SJCRH30 (cell line): ENCODE measurements around the gene CHFR. TPM values are rescaled to one million over a fixed set of nuclear protein-coding genes. Genes with fewer than 3 reads are reported as not detected.
"Not testable (repeated sequence)": the region's sequence is repeated elsewhere in the genome, so short reads cannot be mapped to it uniquely, and the experiment has no call there.

ENCODE experiments used
- DNase-seq, 2 experiments: peaks; one replicate each; pipeline ENCODE4 v3.0.0-alpha.2; 2015 to 2020
- H3K27ac ChIP-seq: fragments of 250-450 bp; sonication (Bioruptor Pico); 2 replicates; pipeline ENCODE4 v1.5.1; 2020; ENCODE audit warnings: mild to moderate bottlenecking, moderate library complexity
- H3K27me3 ChIP-seq: fragments of 250-450 bp; sonication (Bioruptor Pico); 2 replicates; pipeline ENCODE4 v1.5.1; 2020; ENCODE audit warnings: mild to moderate bottlenecking, moderate library complexity
- H3K36me3 ChIP-seq: fragments of 250-450 bp; sonication (Bioruptor Pico); 2 replicates; pipeline ENCODE4 v1.5.1; 2020; ENCODE audit warnings: mild to moderate bottlenecking, moderate library complexity
- H3K4me1 ChIP-seq: fragments of 250-450 bp; sonication (Bioruptor Pico); 2 replicates; pipeline ENCODE4 v1.5.1; 2020; ENCODE audit warnings: mild to moderate bottlenecking, moderate library complexity
- H3K4me3 ChIP-seq: fragments of 250-450 bp; sonication (Bioruptor Pico); 2 replicates; pipeline ENCODE4 v1.5.1; 2020; ENCODE audit warnings: mild to moderate bottlenecking, moderate library complexity
- H3K9me3 ChIP-seq: fragments of 250-450 bp; sonication (Bioruptor Pico); replicated peaks from 2 replicates; pipeline ENCODE4 v1.5.1; 2020; ENCODE audit warnings: mild to moderate bottlenecking, moderate library complexity
- total RNA-seq: library from RNA; depleted of rRNA; stranded (reverse); fragments of >200 nt; shearing (Covaris generic); gene quantifications from 2 replicates; pipeline ENCODE4 v1.2.3, GENCODE V29; 2014; rRNA removed

CHFR gene
- 8.2 and 8.5 TPM in 2 replicates for total RNA-seq

- H3K4me3 ChIP-seq, result peak within 1 kb of the TSS; percentile 69
- peaks cover 3% of the 10 kb centered on the region; the same call in 1 of the 2 replicates for H3K36me3 ChIP-seq
- no peaks in the 10 kb centered on the region for H3K4me1 ChIP-seq
- peak; percentile 88 to 89 for DNase-seq
- H3K27ac ChIP-seq, result peak within 1 kb of the TSS; percentile 78
- no peaks in the 10 kb centered on the region for H3K27me3 ChIP-seq
- H3K9me3 ChIP-seq, result peaks cover 11% of the 10 kb centered on the region; the same call in 1 of the 2 replicates
Measured at GRCh38 chr12:132887513-132888351, at the start of gene CHFR. Gene CHFR (minus strand): TSS chr12:132887605. CDS start chr12:132887328, 277 bp downstream.

DNA sequence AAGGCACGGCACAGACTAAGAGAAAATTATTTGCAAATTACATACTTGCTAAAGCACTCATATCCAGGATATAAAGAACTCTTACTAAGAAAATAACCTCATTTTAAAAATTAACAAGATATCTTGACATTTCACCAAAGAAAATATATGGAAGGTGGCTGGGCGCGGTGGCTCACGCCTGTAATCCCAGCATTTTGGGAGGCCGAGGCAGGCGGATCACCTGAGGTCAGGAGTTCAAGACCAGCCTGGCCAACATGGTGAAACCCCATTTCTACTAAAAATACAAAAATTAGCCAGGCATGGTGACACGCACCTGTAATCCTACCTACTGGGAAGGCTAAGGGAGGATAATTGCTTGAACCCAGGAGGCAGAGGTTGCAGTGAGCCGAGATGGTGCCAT lies 49.5 kb upstream of the CHFR start:
- H3K4me3 ChIP-seq, H3K4me1 ChIP-seq, DNase-seq, H3K27ac ChIP-seq, H3K9me3 ChIP-seq, H3K27me3 ChIP-seq, H3K36me3 ChIP-seq: not testable (repeated sequence)

GRCh38 chr12:132936163-132936562 lies 48.8 kb upstream of the CHFR start:
- H3K27me3 ChIP-seq, result no peaks in the 10 kb centered on the region
- no peak overlapping the region for H3K4me3 ChIP-seq
- DNase-seq, result no peak
- H3K9me3 ChIP-seq, result peaks cover 8% of the 10 kb centered on the region
- H3K4me1 ChIP-seq, result no peaks in the 10 kb centered on the region
- H3K36me3 ChIP-seq, result peaks cover 5% of the 10 kb centered on the region; the same call in 1 of the 2 replicates
- H3K27ac ChIP-seq, result no peak overlapping the region

DNA sequence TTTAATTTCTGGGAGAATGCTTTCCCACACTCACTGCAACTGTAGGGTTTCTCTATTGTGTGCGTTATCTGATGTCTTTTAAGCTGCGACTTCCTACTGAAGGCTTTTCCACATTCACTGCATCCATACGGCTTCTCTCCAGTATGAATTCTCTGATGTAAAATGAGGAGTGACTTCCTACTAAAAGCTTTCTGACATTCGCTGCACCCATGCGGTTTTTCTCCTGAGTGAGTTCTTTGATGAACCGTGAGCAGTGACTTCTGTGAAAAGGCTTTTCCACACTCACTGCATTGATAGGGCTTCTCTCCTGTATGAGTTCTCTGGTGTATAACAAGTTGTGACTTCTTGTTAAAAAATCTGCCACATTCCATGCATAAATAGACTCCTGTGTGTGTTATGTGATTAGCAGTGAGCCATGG lies 39.0 kb upstream of the CHFR start:
- peaks cover 51% of the 10 kb centered on the region for H3K9me3 ChIP-seq
- no peak overlapping the region for H3K4me3 ChIP-seq
- no peaks in the 10 kb centered on the region for H3K4me1 ChIP-seq
- no peaks in the 10 kb centered on the region for H3K27me3 ChIP-seq
- H3K36me3 ChIP-seq, result no peaks in the 10 kb centered on the region; the same call in 1 of the 2 replicates
- DNase-seq, result no peak
- H3K27ac ChIP-seq, result no peak overlapping the region

DNA sequence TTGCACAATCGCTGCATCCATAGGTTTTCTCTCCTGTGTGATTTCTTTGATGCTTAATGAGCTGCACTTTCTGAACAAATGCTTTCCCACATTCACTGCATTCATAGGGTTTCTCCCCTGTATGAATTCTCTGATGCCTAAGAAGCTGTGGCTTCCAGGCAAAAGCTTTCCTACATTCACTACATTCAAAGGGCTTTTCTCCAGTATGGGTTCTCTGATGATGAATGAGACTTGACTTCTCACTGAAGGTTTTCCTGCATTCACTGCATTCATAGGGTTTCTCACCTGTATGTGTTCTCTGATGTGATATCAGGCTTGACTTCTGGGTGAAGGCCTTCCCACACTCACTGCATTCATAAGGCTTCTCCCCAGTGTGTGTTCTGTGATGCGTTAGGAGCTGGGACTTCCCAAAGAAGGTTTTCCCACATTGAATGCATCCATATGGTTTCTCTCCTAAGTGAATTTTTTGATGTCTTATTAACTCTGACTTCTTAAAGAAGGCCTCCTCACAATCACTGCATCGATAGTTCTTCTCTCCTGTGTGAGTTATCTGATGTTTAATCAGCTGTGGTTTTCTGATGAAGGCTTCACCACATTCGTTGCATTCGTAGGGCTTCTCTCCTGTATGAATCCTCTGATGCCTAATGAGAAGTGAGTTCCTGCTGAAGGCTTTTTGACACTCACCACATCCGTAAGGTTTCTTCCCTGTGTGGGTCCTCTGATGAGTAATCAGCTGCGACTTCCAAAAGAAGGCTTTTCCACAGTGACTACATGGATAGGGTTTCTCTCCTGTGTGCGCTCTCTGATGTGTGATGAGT lies 38.4 kb upstream of the CHFR start:
- peak in 1 of 2 experiments; percentile 13 for DNase-seq
- H3K9me3 ChIP-seq, result peaks cover 48% of the 10 kb centered on the region
- H3K4me3 ChIP-seq, result no peak overlapping the region
- no peaks in the 10 kb centered on the region for H3K36me3 ChIP-seq
- no peaks in the 10 kb centered on the region for H3K27me3 ChIP-seq
- no peaks in the 10 kb centered on the region for H3K4me1 ChIP-seq
- no peak overlapping the region for H3K27ac ChIP-seq

DNA sequence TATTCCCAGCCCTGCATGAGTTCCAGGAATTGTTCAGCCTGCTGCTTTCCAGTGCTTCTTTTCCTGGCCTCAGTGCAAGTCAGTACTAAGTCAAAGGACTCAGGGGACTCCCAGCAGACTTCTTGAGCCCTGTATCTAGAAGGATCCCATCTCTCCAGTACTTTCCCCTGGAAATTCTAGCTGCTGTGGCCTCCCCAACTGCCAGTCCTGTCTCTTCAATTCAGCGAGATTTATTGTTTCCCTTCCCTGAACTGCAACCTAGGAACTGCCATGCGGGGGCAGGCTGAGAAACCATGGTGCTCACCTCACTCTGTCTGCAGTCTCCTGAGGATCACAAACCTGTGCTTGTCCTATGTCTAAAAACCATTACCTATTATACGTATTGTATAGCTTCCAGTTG lies 37.0 kb upstream of the CHFR start:
- DNase-seq, result no peak
- Histone ChIP-seq H3K9me3 (peaks cover 41% of the 10 kb centered on the region), H3K4me3 (no peak overlapping the region), H3K27ac (no peak overlapping the region), H3K4me1 (no peaks in the 10 kb centered on the region), H3K27me3 (no peaks in the 10 kb centered on the region), H3K36me3 (no peaks in the 10 kb centered on the region)

- H3K9me3 ChIP-seq, result peaks cover 40% of the 10 kb centered on the region
- H3K4me3 ChIP-seq, result no peak overlapping the region
- H3K27ac ChIP-seq, result no peak overlapping the region
- H3K27me3 ChIP-seq, result no peaks in the 10 kb centered on the region
- DNase-seq, result no peak
- H3K36me3 ChIP-seq, result no peaks in the 10 kb centered on the region
- H3K4me1 ChIP-seq, result no peaks in the 10 kb centered on the region
Measured at GRCh38 chr12:132923356-132923909, 36.0 kb upstream of the CHFR start.

DNA sequence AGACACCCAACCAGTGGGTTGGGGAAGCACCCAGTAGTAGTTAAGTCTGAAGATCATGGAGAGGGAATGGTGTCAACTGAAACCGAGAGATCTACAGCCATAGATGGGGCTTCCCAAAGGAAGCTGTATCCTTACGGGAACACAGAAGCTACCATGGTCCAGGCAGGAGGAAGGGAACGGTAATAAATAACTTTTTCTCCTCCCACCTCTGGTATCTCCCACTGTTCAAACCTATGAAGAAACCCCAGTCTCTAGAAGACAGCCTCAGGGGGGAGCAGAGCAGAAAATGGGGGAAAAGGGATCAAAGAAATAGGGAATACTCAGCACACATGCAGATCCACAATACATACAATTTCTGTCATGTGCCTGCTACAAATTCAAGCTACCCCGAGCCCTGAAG lies 35.3 kb upstream of the CHFR start:
- Histone ChIP-seq H3K27me3 (no peaks in the 10 kb centered on the region), H3K4me3 (no peak overlapping the region), H3K27ac (no peak overlapping the region), H3K9me3 (peaks cover 34% of the 10 kb centered on the region), H3K4me1 (no peaks in the 10 kb centered on the region), H3K36me3 (no peaks in the 10 kb centered on the region)
- no peak for DNase-seq

DNA sequence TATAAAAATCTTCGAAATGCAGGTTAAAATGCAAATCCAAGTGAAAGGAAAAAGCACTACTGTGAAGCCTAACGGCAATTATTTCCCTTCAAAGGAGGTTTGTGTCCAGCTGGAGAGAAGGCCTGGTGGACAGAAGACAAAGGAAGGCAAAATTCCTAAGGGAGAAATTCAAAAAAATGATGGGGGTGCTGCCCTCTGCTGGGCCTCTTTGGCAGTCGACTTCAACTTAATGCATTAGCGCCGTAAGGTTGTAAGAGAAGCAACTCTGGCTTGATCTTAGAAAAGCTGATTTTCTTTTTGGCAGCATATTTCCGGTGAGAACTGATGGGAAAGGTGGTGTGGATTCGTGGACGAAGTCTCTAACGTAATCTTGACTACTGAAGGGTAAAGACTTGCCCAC lies 34.3 kb upstream of the CHFR start:
- no peak overlapping the region for H3K4me3 ChIP-seq
- H3K36me3 ChIP-seq, result no peaks in the 10 kb centered on the region
- H3K9me3 ChIP-seq, result peaks cover 29% of the 10 kb centered on the region
- H3K27me3 ChIP-seq, result no peaks in the 10 kb centered on the region
- no peaks in the 10 kb centered on the region for H3K4me1 ChIP-seq
- DNase-seq, result no peak
- H3K27ac ChIP-seq, result no peak overlapping the region

- peaks cover 5% of the 10 kb centered on the region; the same call in 1 of the 2 replicates for H3K9me3 ChIP-seq
- H3K27ac ChIP-seq, result no peak overlapping the region
- H3K4me1 ChIP-seq, result no peaks in the 10 kb centered on the region
- H3K27me3 ChIP-seq, result no peaks in the 10 kb centered on the region
- DNase-seq, result no peak
- H3K4me3 ChIP-seq, result no peak overlapping the region
- H3K36me3 ChIP-seq, result no peaks in the 10 kb centered on the region
Measured at GRCh38 chr12:132918680-132919079, 31.3 kb upstream of the CHFR start.

- Histone ChIP-seq H3K4me3 (no peak overlapping the region), H3K27ac (no peak overlapping the region), H3K27me3 (no peaks in the 10 kb centered on the region), H3K9me3 (no peaks in the 10 kb centered on the region; the same call in 1 of the 2 replicates), H3K4me1 (no peaks in the 10 kb centered on the region), H3K36me3 (no peaks in the 10 kb centered on the region)
- DNase-seq, result no peak
Measured at GRCh38 chr12:132909030-132909368, 21.6 kb upstream of the CHFR start.

GRCh38 chr12:132908145-132909029 lies 21.0 kb upstream of the CHFR start:
- Histone ChIP-seq H3K36me3 (no peaks in the 10 kb centered on the region), H3K27ac (no peak overlapping the region), H3K4me3 (no peak overlapping the region), H3K9me3 (no peaks in the 10 kb centered on the region; the same call in 1 of the 2 replicates), H3K4me1 (no peaks in the 10 kb centered on the region), H3K27me3 (no peaks in the 10 kb centered on the region)
- peak; percentile 12 to 18 for DNase-seq

DNA sequence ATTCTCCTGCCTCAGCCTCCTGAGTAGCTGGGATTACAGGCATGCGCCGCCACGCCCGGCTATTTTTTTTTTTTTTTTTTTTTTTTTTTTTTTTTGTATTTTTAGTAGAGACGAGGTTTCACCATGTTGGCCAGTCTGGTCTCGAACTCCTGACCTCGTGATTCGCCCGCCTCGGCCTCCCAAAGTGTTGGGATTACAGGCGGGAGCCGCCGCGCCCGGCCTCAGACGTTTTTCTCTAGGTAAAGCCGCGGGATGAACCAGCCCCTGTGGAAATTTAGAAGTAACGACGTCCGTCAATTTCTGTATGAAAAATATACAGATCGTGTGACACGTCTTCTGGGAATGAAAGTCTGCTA lies 20.4 kb upstream of the CHFR start:
- not testable (repeated sequence) for H3K9me3 ChIP-seq, DNase-seq, H3K4me1 ChIP-seq, H3K4me3 ChIP-seq, H3K36me3 ChIP-seq, H3K27ac ChIP-seq, H3K27me3 ChIP-seq

- H3K27ac ChIP-seq, result no peak overlapping the region
- H3K36me3 ChIP-seq, result no peaks in the 10 kb centered on the region
- no peak overlapping the region for H3K4me3 ChIP-seq
- no peak for DNase-seq
- H3K27me3 ChIP-seq, result no peaks in the 10 kb centered on the region
- no peaks in the 10 kb centered on the region for H3K4me1 ChIP-seq
- H3K9me3 ChIP-seq, result no peaks in the 10 kb centered on the region; the same call in 1 of the 2 replicates
Measured at GRCh38 chr12:132907216-132907615, 19.8 kb upstream of the CHFR start.
